WERI-Rb-1 (cell line): Measurements from ENCODE around the gene PARVA.
A peak's percentile ranks its signal among the peaks of the same experiment; 100 is the strongest.

ENCODE experiments used
- DNase-seq: peaks from one replicate; pipeline ENCODE4 v3.0.0-alpha.2; 2020
- H3K27ac ChIP-seq: fragments of 250-450 bp; sonication (Bioruptor Pico); 2 replicates; pipeline ENCODE4 v1.5.1; 2020; ENCODE audit warnings: mild to moderate bottlenecking, moderate library complexity
- H3K27me3 ChIP-seq: fragments of 250-450 bp; sonication (Bioruptor Pico); 2 replicates; pipeline ENCODE4 v1.5.1; 2021; ENCODE audit warnings: mild to moderate bottlenecking, low read depth, moderate library complexity; ENCODE audit not compliant: insufficient read depth, severe bottlenecking
- H3K36me3 ChIP-seq: fragments of 250-450 bp; sonication (Bioruptor Pico); 2 replicates; pipeline ENCODE4 v1.5.1; 2020; ENCODE audit warnings: mild to moderate bottlenecking, moderate library complexity
- H3K4me3 ChIP-seq: 2 replicates; pipeline ENCODE4 v1.5.1; 2011; ENCODE audit warnings: low read depth, mild to moderate bottlenecking, control low read depth, low read length
- H3K9me3 ChIP-seq: fragments of 250-450 bp; sonication (Bioruptor Pico); 2 replicates; pipeline ENCODE4 v1.5.1; 2021; ENCODE audit warnings: mild to moderate bottlenecking, moderate library complexity; ENCODE audit not compliant: severe bottlenecking
- TF ChIP-seq, protein P1 (sequence below): IDR thresholded peaks from 2 replicates; pipeline ENCODE4 v1.5.1; 2011; ENCODE audit warnings: low read depth, mild to moderate bottlenecking, control low read depth, inconsistent platforms, low read length

PARVA gene, protein sequence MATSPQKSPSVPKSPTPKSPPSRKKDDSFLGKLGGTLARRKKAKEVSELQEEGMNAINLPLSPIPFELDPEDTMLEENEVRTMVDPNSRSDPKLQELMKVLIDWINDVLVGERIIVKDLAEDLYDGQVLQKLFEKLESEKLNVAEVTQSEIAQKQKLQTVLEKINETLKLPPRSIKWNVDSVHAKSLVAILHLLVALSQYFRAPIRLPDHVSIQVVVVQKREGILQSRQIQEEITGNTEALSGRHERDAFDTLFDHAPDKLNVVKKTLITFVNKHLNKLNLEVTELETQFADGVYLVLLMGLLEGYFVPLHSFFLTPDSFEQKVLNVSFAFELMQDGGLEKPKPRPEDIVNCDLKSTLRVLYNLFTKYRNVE

DNA sequence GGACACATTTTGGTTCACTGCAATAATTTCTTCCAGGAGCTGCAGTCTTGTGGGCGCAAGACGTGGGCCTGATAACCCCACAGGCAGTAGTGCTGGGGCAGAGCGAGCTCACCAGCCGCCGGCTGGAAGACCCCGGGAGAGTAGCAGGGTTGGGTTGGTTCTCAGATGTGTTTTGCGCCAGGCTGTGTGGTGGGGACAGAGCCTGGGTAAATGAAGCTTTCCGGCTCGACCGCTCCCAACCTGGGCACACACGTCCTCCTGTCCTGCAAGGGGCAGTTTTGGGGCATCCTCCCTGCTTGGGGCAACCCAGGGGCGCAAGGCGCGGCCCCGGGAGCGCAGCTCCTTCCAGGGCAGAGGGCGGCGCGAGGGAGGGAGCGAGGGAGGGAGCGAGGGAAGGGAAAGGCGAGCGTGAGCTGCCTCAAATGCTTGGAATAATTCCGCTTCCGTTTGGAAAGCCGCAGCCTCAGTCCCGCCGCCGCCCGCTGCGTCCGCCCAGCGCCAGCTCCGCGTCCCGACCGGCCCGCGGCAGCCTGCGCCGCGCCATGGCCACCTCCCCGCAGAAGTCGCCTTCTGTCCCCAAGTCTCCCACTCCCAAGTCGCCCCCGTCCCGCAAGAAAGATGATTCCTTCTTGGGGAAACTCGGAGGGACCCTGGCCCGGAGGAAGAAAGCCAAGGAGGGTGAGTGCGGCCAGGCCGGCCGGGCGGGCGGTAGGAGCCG, at the start of gene PARVA:
TSS of gene PARVA (plus strand) at position 466 of the 718 bp plus-strand sequence. CDS start at position 543, 77 bp downstream.
- DNase-seq = peak; percentile 31
- H3K27ac ChIP-seq = peak within 1 kb of the TSS; percentile 63; the same call in 1 of the 2 replicates

DNA sequence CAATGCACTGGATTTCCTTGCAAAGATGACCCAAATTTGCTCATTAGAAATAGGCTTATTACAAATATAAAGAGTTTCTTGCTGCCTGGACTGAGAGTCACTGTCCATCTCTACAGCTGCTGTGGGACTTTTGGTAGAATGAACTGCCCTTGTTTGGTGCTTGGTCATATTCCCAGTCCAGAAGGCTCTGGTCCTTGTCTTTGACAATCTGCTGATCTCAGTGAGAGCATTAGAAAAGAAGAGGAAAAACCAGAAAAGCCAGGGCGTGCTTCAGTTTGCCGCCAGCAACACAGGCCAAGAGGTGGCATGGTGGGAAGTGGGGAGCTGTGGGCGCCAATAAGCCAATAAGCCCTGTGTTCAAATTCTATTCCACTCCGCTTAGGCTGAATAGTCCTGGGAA, 48.2 kb upstream of the PARVA start:
- H3K27ac ChIP-seq = no peak overlapping the region
- no peak for DNase-seq
- H3K9me3 ChIP-seq = no peaks in the 10 kb centered on the region
- no peaks in the 10 kb centered on the region for H3K27me3 ChIP-seq
- TF ChIP-seq, protein P1, sequence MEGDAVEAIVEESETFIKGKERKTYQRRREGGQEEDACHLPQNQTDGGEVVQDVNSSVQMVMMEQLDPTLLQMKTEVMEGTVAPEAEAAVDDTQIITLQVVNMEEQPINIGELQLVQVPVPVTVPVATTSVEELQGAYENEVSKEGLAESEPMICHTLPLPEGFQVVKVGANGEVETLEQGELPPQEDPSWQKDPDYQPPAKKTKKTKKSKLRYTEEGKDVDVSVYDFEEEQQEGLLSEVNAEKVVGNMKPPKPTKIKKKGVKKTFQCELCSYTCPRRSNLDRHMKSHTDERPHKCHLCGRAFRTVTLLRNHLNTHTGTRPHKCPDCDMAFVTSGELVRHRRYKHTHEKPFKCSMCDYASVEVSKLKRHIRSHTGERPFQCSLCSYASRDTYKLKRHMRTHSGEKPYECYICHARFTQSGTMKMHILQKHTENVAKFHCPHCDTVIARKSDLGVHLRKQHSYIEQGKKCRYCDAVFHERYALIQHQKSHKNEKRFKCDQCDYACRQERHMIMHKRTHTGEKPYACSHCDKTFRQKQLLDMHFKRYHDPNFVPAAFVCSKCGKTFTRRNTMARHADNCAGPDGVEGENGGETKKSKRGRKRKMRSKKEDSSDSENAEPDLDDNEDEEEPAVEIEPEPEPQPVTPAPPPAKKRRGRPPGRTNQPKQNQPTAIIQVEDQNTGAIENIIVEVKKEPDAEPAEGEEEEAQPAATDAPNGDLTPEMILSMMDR = no peak
- no peak overlapping the region for H3K4me3 ChIP-seq
- H3K36me3 ChIP-seq = no peaks in the 10 kb centered on the region

More for the DNA sequence above, at the start of gene PARVA:
- no peaks in the 10 kb centered on the region for H3K9me3 ChIP-seq
- peak within 1 kb of the TSS; percentile 47 for H3K4me3 ChIP-seq
- H3K36me3 ChIP-seq = no peaks in the 10 kb centered on the region
- H3K27me3 ChIP-seq = no peaks in the 10 kb centered on the region
- TF ChIP-seq, protein P1 = no peak

DNA sequence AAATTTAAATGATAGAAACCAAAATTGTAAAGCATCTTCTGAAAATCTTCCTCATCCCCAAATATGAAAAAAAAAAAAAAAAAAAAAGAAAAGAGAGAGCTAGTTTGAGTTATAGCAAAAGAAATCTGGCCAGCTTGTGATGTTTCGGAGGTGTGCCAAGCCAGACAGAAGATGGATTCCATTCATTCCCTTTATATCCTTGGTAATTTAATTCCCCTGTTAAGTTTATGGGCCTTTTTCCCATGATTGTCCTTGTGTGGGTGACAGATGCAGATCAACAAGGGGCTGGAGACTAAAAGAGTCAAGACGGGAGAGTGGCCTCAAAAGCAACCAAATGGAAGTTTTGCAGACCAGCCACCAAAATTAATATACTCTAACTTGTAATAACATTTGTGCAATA, 47.6 kb upstream of the PARVA start:
- Histone ChIP-seq H3K4me3 (no peak overlapping the region), H3K36me3 (no peaks in the 10 kb centered on the region), H3K27me3 (no peaks in the 10 kb centered on the region), H3K27ac (no peak overlapping the region), H3K9me3 (no peaks in the 10 kb centered on the region)
- DNase-seq = no peak
- TF ChIP-seq, protein P1 = no peak

DNA sequence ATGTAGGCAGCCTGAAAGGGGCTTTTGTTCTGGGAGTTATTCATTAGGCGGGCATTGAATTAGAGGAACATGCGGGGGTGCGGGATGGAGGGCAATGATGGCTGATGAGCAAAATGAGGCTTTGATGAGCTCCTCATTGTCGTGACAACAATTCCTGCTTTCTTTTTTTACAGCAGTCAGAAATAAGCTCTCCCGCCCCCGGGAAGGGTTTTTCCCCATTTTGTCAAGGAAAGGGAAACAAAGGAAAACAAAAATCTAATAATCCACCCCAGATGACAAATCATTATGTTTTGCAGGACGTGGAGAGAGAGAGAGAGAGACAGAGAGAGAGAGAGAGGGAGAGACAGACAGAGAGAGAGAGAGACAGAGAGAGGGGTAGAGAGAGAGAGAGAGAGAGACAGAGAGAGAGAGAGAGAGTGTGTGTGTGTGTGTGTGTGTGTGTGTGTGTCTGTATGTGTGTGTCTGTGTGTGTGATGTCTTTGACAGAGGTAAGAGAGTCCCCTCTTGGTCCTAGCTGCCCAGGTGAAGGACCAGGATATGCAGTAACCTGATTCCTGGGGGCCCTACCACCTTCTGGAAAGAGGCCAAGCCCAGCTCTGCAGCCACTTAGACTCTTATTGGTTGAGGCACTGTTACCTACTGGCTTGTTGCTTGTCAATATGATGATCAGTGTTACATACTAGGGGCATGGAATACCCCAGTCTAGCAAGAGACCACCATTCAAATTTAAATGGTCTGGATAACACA, 46.7 kb upstream of the PARVA start:
- H3K4me3 ChIP-seq = no peak overlapping the region
- TF ChIP-seq, protein P1 = no peak
- no peak for DNase-seq
- H3K27ac ChIP-seq = no peak overlapping the region
- no peaks in the 10 kb centered on the region for H3K27me3 ChIP-seq
- H3K9me3 ChIP-seq = no peaks in the 10 kb centered on the region
- no peaks in the 10 kb centered on the region for H3K36me3 ChIP-seq

DNA sequence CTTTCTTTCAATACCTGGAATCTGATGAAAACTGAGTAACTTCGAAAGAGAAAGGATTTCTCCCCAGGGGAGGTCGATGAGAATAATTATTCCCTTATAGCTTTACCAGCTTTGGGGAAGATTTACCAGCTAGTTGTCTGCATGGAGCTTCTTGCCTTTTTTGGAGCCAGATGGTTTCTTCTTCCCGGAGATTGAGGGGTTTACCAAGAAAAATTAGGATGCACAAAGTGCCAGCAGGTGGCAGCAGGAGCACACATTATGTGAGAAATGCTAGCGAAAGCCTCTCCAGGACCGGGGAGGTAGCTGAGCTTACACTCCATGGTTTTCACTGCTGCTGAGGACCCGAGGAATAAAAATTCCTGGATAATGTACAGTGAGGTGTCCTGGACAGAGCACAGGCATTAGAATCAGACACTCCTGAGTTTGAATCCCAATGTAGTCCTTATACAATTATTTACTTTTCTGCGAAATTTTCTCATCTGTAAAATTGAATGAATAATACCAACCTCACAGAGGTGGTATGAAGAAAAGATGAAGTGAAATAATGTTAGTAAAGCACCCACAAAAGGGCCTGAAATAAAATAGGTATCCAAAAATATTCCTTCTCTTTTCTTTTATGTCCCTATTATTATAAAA, 46.0 kb upstream of the PARVA start:
- no peak overlapping the region for H3K4me3 ChIP-seq
- no peaks in the 10 kb centered on the region for H3K27me3 ChIP-seq
- DNase-seq = peak; percentile 84
- no peak overlapping the region for H3K27ac ChIP-seq
- no peaks in the 10 kb centered on the region for H3K36me3 ChIP-seq
- TF ChIP-seq, protein P1 = peak; percentile 64
- no peaks in the 10 kb centered on the region for H3K9me3 ChIP-seq
